SU-DHL-6 (cell line): Measurements from ENCODE around the gene TTI1.
"Not testable (repeated sequence)": the region's sequence is repeated elsewhere in the genome, so short reads cannot be mapped to it uniquely, and the experiment has no call there.

ENCODE experiments used
- H2AFZ ChIP-seq: fragments of 200-600 bp; sonication (generic); 2 replicates; pipeline ENCODE4 v1.6.1; 2014; ENCODE audit warnings: low read depth, mild to moderate bottlenecking, moderate library complexity, mixed read lengths, antibody characterized with exemption, low read length; ENCODE audit not compliant: severe bottlenecking
- H3F3A ChIP-seq: fragments of 200-600 bp; shearing (Covaris generic); 2 replicates; pipeline ENCODE4 v1.6.0; 2016; ENCODE audit warnings: antibody characterized with exemption, mild to moderate bottlenecking; ENCODE audit not compliant: insufficient read depth
- H3K27ac ChIP-seq: fragments of 200-600 bp; sonication (generic); 2 replicates; pipeline ENCODE4 v1.5.1; 2016; ENCODE audit warnings: low read depth, mild to moderate bottlenecking, low read length, moderate library complexity, mixed read lengths
- H3K27me3 ChIP-seq: fragments of 200-600 bp; sonication (generic), shearing (Covaris generic); 2 replicates; pipeline ENCODE4 v1.6.0; 2014; ENCODE audit warnings: mild to moderate bottlenecking, low read length
- H3K36me3 ChIP-seq: fragments of 200-600 bp; sonication (generic); 2 replicates; pipeline ENCODE4 v1.6.1; 2014; ENCODE audit warnings: mild to moderate bottlenecking, low read length, mixed read lengths
- H3K4me2 ChIP-seq: fragments of 300-600, 200-600 bp; shearing (Covaris generic), sonication (generic); 2 replicates; pipeline ENCODE4 v1.6.0; 2014; ENCODE audit warnings: low read length, low read depth, mild to moderate bottlenecking; ENCODE audit not compliant: poor library complexity, severe bottlenecking
- H3K4me3 ChIP-seq: fragments of 200-600 bp; sonication (generic); 2 replicates; pipeline ENCODE4 v1.5.1; 2014; ENCODE audit warnings: antibody characterized with exemption, low read length, mild to moderate bottlenecking, mixed read lengths; ENCODE audit not compliant: insufficient read depth, poor library complexity, severe bottlenecking
- H3K79me2 ChIP-seq: fragments of 200-600 bp; sonication (generic); 2 replicates; pipeline ENCODE4 v1.6.1; 2014; ENCODE audit warnings: mild to moderate bottlenecking, low read length, moderate library complexity; ENCODE audit not compliant: insufficient read depth
- H3K9ac ChIP-seq: fragments of 200-600 bp; sonication (generic); 2 replicates; pipeline ENCODE4 v1.7.0; 2014; ENCODE audit warnings: mild to moderate bottlenecking, low read length
- H3K9me2 ChIP-seq: fragments of 200-600 bp; sonication (generic); replicated peaks from 2 replicates; pipeline ENCODE4 v1.6.1; 2014; ENCODE audit warnings: low read length; ENCODE audit not compliant: insufficient read depth
- H3K9me3 ChIP-seq: fragments of 200-600 bp; sonication (generic); 2 replicates; pipeline ENCODE4 v1.6.1; 2014; ENCODE audit warnings: low read length, mixed read lengths; ENCODE audit not compliant: insufficient read depth
- H4K20me1 ChIP-seq: fragments of 200-600 bp; sonication (generic); 2 replicates; pipeline ENCODE4 v1.6.1; 2014; ENCODE audit warnings: low read depth, mild to moderate bottlenecking, antibody characterized with exemption, low read length, moderate library complexity, mixed read lengths
- CTCF ChIP-seq: fragments of 200-600 bp; sonication (generic); IDR thresholded peaks from one replicate; pipeline ENCODE4 v1.5.1; 2017; ENCODE audit warnings: antibody characterized with exemption, mild to moderate bottlenecking, low read length, moderate library complexity; ENCODE audit not compliant: insufficient read depth, poor library complexity, severe bottlenecking
- EZH2phosphoT487 ChIP-seq: fragments of 200-600 bp; sonication (generic), shearing (Covaris generic); conservative IDR thresholded peaks from 2 replicates; pipeline ENCODE4 v1.6.1; 2018; ENCODE audit warnings: mild to moderate bottlenecking, antibody characterized with exemption, low read length, moderate library complexity, mixed read lengths

Gene TTI1

GRCh38 chr20:38017959-38018358 lies 15.3 kb downstream of the TTI1 start:
- Histone ChIP-seq H3K79me2 (peaks cover 64% of the 10 kb centered on the region), H3K27ac (no peak overlapping the region), H2AFZ (no peak overlapping the region), H3F3A (no peaks in the 10 kb centered on the region), H4K20me1 (no peaks in the 10 kb centered on the region), H3K4me2 (no peak overlapping the region), H3K9me3 (peaks cover 6% of the 10 kb centered on the region; the same call in 1 of the 2 replicates), H3K4me3 (no peak overlapping the region), H3K9ac (no peak overlapping the region), H3K36me3 (peaks cover 31% of the 10 kb centered on the region), H3K9me2 (no peaks in the 10 kb centered on the region), H3K27me3 (no peaks in the 10 kb centered on the region)
- TF ChIP-seq EZH2phosphoT487 (no peak), CTCF (no peak)

GRCh38 chr20:38013887-38014286 lies 19.4 kb downstream of the TTI1 start:
- Histone ChIP-seq H3K79me2 (peaks cover 41% of the 10 kb centered on the region), H3K36me3 (peaks cover 20% of the 10 kb centered on the region)

GRCh38 chr20:38012332-38012731 lies 20.9 kb downstream of the TTI1 start:
- H3F3A ChIP-seq = no peaks in the 10 kb centered on the region
- H3K36me3 ChIP-seq = peaks cover 10% of the 10 kb centered on the region
- H3K4me2 ChIP-seq = no peak overlapping the region
- peaks cover 5% of the 10 kb centered on the region; the same call in 1 of the 2 replicates for H4K20me1 ChIP-seq
- H3K79me2 ChIP-seq = peaks cover 44% of the 10 kb centered on the region
- no peak overlapping the region for H3K27ac ChIP-seq
- H3K9me3 ChIP-seq = no peaks in the 10 kb centered on the region
- no peaks in the 10 kb centered on the region for H3K27me3 ChIP-seq
- H3K4me3 ChIP-seq = no peak overlapping the region
- TF ChIP-seq CTCF = no peak
- TF ChIP-seq EZH2phosphoT487 = no peak
- H3K9me2 ChIP-seq = no peaks in the 10 kb centered on the region
- no peak overlapping the region for H3K9ac ChIP-seq
- H2AFZ ChIP-seq = no peak overlapping the region

More at GRCh38 chr20:38013887-38014286, 19.4 kb downstream of the TTI1 start:
- no peak overlapping the region for H3K27ac ChIP-seq
- H3K4me2 ChIP-seq = no peak overlapping the region
- H3K27me3 ChIP-seq = no peaks in the 10 kb centered on the region
- no peak overlapping the region for H3K9ac ChIP-seq
- no peaks in the 10 kb centered on the region for H3K9me2 ChIP-seq
- H3K9me3 ChIP-seq = peaks cover 6% of the 10 kb centered on the region; the same call in 1 of the 2 replicates
- TF ChIP-seq EZH2phosphoT487 = no peak
- H3K4me3 ChIP-seq = no peak overlapping the region
- 0 out of 2 replicates have a peak, but pooled peaks cover under 1% of the 10 kb centered on the region for H4K20me1 ChIP-seq
- no peak overlapping the region for H2AFZ ChIP-seq
- H3F3A ChIP-seq = no peaks in the 10 kb centered on the region

- Histone ChIP-seq H3K9ac (no peak overlapping the region), H3K9me2 (no peaks in the 10 kb centered on the region), H3F3A (no peaks in the 10 kb centered on the region), H3K4me2 (no peak overlapping the region), H2AFZ (no peak overlapping the region), H3K9me3 (no peaks in the 10 kb centered on the region), H3K36me3 (peaks cover 6% of the 10 kb centered on the region), H4K20me1 (peaks cover 5% of the 10 kb centered on the region; the same call in 1 of the 2 replicates), H3K79me2 (peaks cover 38% of the 10 kb centered on the region), H3K4me3 (no peak overlapping the region), H3K27me3 (no peaks in the 10 kb centered on the region), H3K27ac (no peak overlapping the region)
- TF ChIP-seq EZH2phosphoT487 = no peak
- TF ChIP-seq CTCF = no peak
Measured at GRCh38 chr20:38011696-38012095, 21.6 kb downstream of the TTI1 start.

GRCh38 chr20:38009416-38009815 lies 23.8 kb downstream of the TTI1 start:
- not testable (repeated sequence) for H3K36me3 ChIP-seq, H2AFZ ChIP-seq, H3K4me2 ChIP-seq, H3K9ac ChIP-seq, H3K27ac ChIP-seq, H3K9me2 ChIP-seq, H3K4me3 ChIP-seq, H3F3A ChIP-seq, H4K20me1 ChIP-seq, H3K27me3 ChIP-seq, H3K9me3 ChIP-seq
- peaks cover 30% of the 10 kb centered on the region for H3K79me2 ChIP-seq
